ENCODE measurements around the gene GALNT18.

The GALNT18 gene

GRCh38 chr11:11567936-11568650 is 53.7 kb downstream of the GALNT18 start:
- DNase-seq (ENCODE audit: low read depth in 2 of 2), result no peak

DNA sequence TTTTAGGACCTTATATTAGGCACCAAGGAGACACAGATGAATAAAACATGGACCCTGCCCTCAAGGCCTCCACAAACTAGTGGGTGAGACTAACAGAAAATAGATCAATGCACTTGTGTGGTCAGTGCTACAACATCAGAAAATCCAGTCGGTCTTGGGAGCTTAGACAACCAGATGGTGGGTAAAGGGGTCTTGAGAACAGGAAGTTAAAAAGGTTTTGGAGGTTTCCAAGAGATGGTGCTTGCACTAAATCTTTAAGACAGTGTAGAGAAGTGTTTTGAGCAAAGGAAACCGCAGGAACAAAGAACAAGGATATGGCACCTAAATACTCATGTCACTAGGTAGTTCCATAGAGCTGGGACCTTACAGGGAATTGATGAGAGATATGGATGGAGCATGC is 56.2 kb downstream of the GALNT18 start:
- no peak for DNase-seq (ENCODE audit: low read depth in 2 of 2)

DNA sequence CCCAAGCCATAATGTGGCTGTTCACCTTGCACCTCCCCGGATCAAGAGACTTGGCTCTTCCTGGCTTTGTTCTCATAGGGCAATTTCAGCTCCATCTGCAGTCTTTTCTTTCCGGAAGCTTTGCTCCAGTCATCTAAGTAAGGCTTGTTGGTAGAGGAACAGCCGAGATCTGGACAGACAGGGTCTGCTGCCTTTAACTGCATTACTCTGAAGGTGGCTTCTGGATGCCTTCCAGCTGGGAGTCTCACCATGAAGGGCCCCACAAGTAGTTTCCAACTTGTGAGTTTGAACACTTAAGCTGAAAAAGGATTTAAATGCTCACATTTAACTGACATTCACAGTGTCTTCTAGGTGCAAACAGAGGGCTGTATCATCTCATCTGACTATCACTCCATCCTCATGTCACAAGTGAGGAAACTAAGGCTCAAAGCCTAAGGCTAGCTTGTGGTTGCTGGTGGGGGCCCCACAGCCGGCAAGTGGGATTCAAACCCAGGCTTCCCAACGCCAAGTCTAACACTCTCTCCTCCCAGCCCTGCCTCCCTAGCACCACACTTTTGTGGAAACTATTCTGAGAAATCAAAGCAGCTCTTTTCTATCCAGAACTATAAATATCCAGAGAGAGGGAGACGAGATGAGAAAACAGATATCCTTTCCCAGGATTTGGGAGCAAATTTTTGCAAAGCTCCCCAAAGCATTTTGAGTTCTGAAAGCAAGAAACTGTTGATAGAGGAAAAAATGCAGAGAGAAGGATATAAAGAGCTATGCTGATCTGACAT is 58.4 kb downstream of the GALNT18 start:
- DNase-seq (ENCODE audit: low read depth in 2 of 2), result no peak

- DNase-seq (ENCODE audit: low read depth in 2 of 2), result no peak
Observed at GRCh38 chr11:11561991-11562390, 59.8 kb downstream of the GALNT18 start.

- DNase-seq (ENCODE audit: low read depth in 2 of 2), result no peak
Observed at GRCh38 chr11:11558826-11559225, 63.0 kb downstream of the GALNT18 start.

- no peak for DNase-seq (ENCODE audit: low read depth in 2 of 2)
Observed at GRCh38 chr11:11558396-11558795, 63.4 kb downstream of the GALNT18 start.

DNA sequence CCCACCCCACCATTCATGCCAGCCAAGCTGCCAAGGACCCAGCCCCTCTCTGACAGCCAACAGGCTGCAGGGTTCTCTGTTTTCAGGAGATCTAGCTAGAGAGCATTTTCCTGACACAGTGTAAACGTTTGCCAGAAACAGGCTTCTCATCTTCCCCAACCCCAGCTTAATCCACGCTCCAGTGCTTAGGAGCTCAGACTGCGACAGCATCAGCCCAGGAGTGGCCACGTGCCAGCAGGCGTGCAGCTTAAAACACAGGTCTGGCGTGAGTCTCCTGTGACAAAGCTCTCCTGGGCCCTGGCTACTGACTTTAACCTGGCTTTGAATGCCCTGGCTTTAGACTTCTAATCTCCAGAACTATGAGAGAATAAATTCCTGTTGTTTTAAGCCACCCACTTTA is 66.6 kb downstream of the GALNT18 start:
- no peak for DNase-seq (ENCODE audit: low read depth in 2 of 2)

- DNase-seq (ENCODE audit: low read depth in 2 of 2), result no peak
Observed at GRCh38 chr11:11553573-11553972, 68.2 kb downstream of the GALNT18 start.

DNA sequence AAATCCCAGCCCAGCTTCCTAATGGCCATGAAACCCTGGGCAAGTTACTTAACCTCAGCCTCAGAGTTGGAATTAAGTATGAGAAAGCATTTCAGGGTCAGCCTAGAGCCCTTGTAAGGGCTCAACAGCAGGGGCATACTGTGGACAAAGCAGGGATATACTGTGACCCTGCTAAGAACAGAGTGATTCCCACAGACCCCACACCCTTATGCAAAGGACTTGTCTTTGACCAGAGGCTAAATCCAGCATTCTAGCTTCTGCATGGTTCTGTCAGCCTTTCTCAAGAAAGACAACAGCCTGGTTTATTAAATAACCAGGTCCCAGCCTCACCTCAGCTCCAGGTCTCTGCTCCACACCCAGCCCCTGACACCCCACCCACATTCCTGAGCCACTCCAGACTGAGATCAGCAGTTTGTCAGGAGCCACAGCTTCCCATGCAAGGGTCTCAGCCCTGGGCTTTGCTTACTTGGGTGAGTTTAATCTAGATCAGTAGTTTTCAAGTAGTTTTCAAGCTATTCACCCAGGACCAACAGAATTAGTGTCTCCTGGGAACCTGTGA is 69.2 kb downstream of the GALNT18 start:
- DNase-seq (ENCODE audit: low read depth in 2 of 2), result no peak

DNA sequence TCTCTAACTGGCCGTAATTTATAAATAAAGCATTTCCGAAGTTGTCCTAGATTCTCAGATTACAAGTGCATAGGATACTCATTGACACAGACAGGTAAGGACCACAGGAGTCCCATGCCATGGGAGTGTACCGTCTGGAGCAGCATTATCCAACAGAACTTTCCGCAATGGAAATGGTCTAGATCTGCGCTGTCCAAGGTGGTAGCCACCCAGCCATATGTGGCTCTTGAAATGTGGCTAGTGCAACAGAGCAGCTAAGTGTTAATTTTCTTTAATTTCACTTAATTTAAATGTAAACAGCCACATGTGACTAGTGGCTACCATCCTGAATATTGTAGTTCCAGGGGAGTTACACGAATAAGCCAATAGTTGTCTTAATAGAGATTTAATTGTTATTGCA is 71.3 kb downstream of the GALNT18 start:
- no peak for DNase-seq (ENCODE audit: low read depth in 2 of 2)

- no peak for DNase-seq (ENCODE audit: low read depth in 2 of 2)
Observed at GRCh38 chr11:11545285-11546275, 76.2 kb downstream of the GALNT18 start.

DNA sequence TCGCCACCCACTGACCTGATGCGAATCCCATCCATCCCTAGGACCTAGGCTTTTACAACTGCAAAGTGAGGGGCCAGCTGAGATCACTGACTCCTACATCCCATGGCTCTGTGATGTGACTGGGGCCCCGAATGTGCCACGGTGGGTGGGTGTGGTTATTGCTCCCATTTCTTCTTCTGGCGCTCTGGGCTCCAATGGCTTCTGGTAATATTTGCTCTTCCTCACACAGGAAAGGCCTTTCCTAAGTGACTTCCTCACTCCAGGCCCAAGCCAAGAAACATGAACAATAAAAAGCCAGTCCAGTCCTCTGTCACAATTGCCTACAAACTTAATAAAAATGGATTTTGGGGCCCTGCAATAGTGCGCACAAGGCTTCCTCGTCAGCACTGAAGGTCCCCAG is 78.1 kb downstream of the GALNT18 start:
- no peak for DNase-seq (ENCODE audit: low read depth in 2 of 2)

- no peak for DNase-seq (ENCODE audit: low read depth in 2 of 2)
Observed at GRCh38 chr11:11540157-11540556, 81.6 kb downstream of the GALNT18 start.

DNA sequence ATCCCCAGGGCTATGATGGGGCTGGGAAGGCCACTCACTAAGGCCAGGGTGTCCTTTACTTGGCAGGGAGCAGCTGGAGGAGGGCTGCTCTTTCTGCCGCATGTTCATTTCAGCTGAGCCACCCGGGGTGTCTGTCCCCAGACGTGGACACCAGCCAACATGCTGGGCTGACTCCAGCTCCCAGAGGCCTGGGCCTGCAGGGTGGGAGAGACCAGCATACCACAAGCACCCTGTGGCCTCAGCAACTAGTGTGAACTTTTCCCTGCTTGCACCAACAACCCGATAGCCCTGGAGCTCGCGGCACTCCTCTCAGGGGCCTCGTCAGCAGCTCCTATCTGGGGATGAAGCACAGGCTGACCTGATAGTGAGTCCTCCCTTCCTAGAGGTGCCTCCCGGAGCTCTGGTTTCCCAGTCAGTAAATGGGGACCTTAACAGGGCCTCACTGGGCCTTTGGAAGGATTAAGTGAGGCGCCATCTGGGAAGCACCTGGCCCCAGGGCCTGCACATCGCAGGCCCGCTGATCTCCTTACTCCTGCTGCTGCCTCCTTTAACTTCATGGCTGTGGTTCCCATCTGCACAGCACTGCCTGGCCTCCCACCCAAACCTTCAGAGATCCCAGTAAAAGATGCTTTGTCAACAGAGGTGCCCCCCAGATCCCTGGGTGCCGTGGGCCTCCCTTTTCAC is 83.4 kb downstream of the GALNT18 start:
- no peak for DNase-seq (ENCODE audit: low read depth in 2 of 2)

GRCh38 chr11:11537871-11538270 is 83.9 kb downstream of the GALNT18 start:
- no peak for DNase-seq (ENCODE audit: low read depth in 2 of 2)

GRCh38 chr11:11537372-11537771 is 84.4 kb downstream of the GALNT18 start:
- no peak for DNase-seq (ENCODE audit: low read depth in 2 of 2)

- DNase-seq (ENCODE audit: low read depth in 2 of 2), result no peak
Observed at GRCh38 chr11:11536650-11537049, 85.2 kb downstream of the GALNT18 start.

GRCh38 chr11:11535611-11536010 is 86.2 kb downstream of the GALNT18 start:
- DNase-seq (ENCODE audit: low read depth in 2 of 2), result no peak

DNA sequence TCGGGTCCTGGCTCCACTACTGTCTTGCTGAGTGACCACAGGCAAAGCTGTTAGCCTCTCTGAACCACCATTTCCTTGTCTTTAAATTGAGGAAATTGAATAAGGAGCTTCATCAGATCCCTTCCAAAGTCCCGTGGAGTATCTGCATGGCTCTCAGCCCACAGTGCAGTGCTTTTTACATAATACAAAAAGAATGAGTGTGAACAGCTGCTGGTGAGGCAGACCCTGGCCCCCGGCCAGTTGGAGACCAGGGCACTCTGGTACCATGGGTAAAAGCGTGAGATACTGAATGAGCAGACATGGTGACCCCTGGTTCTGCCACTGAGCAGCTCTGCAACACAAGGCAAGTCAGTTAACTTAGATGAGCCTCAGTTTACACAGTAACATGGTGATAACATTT is 86.8 kb downstream of the GALNT18 start:
- DNase-seq (ENCODE audit: low read depth in 2 of 2), result no peak

- DNase-seq (ENCODE audit: low read depth in 2 of 2), result no peak
Observed at GRCh38 chr11:11533751-11534150, 88.1 kb downstream of the GALNT18 start.

DNA sequence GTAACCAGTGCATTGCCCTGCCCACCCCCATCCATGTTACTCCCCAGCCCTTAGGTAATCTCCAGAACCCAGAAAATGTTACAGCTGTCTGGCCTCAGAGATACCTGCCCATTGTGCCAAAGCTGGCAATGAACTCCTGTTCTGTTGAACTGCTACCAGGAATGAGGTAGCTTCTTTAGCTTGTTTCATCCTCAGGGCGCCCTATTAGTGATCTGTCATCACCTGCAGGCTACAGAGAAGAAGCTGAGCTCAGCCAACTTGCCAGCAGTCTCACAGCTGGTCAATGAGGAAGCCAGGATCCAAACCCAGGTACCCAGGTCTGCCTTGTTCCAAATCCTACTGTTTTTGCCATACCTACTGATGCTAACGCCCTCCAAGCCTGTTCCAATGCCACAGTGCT is 88.7 kb downstream of the GALNT18 start:
- DNase-seq (ENCODE audit: low read depth in 2 of 2), result no peak
